Hematopoietic multipotent progenitor cell treated with erythropoietin and hydrocortisone succinate and interleukin-3 and kit ligand, for 4 days (in vitro differentiated cells): ENCODE measurements around the gene SAMD5.

Source experiments
- DNase-seq: peaks from one replicate; pipeline ENCODE4 v3.0.0-alpha.2; 2015

SAMD5 gene

GRCh38 chr6:147567141-147567805, 58.8 kb downstream of the SAMD5 start:
- DNase-seq: no peak

GRCh38 chr6:147569788-147570187, 61.3 kb downstream of the SAMD5 start:
- DNase-seq: no peak

GRCh38 chr6:147570681-147571080, 62.2 kb downstream of the SAMD5 start:
- DNase-seq: no peak

- no peak for DNase-seq
Measured at GRCh38 chr6:147577488-147577887, 69.0 kb downstream of the SAMD5 start.

GRCh38 chr6:147578159-147578558, 69.7 kb downstream of the SAMD5 start:
- no peak for DNase-seq

- DNase-seq: no peak
Measured at GRCh38 chr6:147578883-147579282, 70.4 kb downstream of the SAMD5 start.

- DNase-seq: no peak
Measured at GRCh38 chr6:147579667-147580066, 71.2 kb downstream of the SAMD5 start.

GRCh38 chr6:147582991-147583390, 74.5 kb downstream of the SAMD5 start:
- DNase-seq: no peak

GRCh38 chr6:147585256-147585655, 76.8 kb downstream of the SAMD5 start:
- peak; percentile 1 for DNase-seq

- no peak for DNase-seq
Measured at GRCh38 chr6:147586044-147586443, 77.6 kb downstream of the SAMD5 start.

GRCh38 chr6:147587907-147588306, 79.4 kb downstream of the SAMD5 start:
- no peak for DNase-seq

GRCh38 chr6:147588469-147588868, 80.0 kb downstream of the SAMD5 start:
- DNase-seq: no peak

GRCh38 chr6:147589739-147590250, 81.3 kb downstream of the SAMD5 start:
- DNase-seq: no peak

GRCh38 chr6:147595961-147596360, 87.5 kb downstream of the SAMD5 start:
- no peak for DNase-seq

- no peak for DNase-seq
Measured at GRCh38 chr6:147603392-147604081, 95.0 kb downstream of the SAMD5 start.

GRCh38 chr6:147604373-147604772, 95.9 kb downstream of the SAMD5 start:
- DNase-seq: no peak

GRCh38 chr6:147611992-147612391, 103.5 kb downstream of the SAMD5 start:
- DNase-seq: no peak

GRCh38 chr6:147614501-147614900, 106.0 kb downstream of the SAMD5 start:
- no peak for DNase-seq

- DNase-seq: no peak
Measured at GRCh38 chr6:147615659-147616456, 107.4 kb downstream of the SAMD5 start.

GRCh38 chr6:147617366-147617765, 108.9 kb downstream of the SAMD5 start:
- DNase-seq: no peak

- no peak for DNase-seq
Measured at GRCh38 chr6:147618457-147618856, 110.0 kb downstream of the SAMD5 start.

- no peak for DNase-seq
Measured at GRCh38 chr6:147618927-147619326, 110.4 kb downstream of the SAMD5 start.
